DOHH2 (cell line): ENCODE data around the gene DES.

Source experiments
- H3F3A ChIP-seq: fragments of 200-600 bp; sonication (generic), shearing (Covaris generic); 2 replicates; pipeline ENCODE4 v1.6.0; 2016; ENCODE audit warnings: antibody characterized with exemption, mild to moderate bottlenecking; ENCODE audit not compliant: control insufficient read depth, insufficient read depth
- H3K27ac ChIP-seq: fragments of 200-600 bp; sonication (generic); 2 replicates; pipeline ENCODE4 v1.5.1; 2014; ENCODE audit warnings: low read depth, mild to moderate bottlenecking, low read length, moderate library complexity
- H3K27me3 ChIP-seq: fragments of 200-600 bp; sonication (generic); 2 replicates; pipeline ENCODE4 v1.6.1; 2014; ENCODE audit warnings: mild to moderate bottlenecking, low read length, mixed read lengths; ENCODE audit not compliant: control insufficient read depth
- H3K36me3 ChIP-seq: fragments of 200-600 bp; sonication (generic); 2 replicates; pipeline ENCODE4 v1.6.1; 2014; ENCODE audit warnings: mild to moderate bottlenecking, low read length, moderate library complexity, mixed read lengths; ENCODE audit not compliant: control insufficient read depth
- H3K4me1 ChIP-seq: fragments of 200-600 bp; sonication (generic); 2 replicates; pipeline ENCODE4 v1.6.1; 2014; ENCODE audit warnings: mild to moderate bottlenecking, low read length, mixed read lengths; ENCODE audit not compliant: control insufficient read depth
- H3K4me2 ChIP-seq: fragments of 200-600 bp; sonication (generic); 2 replicates; pipeline ENCODE4 v1.6.0; 2014; ENCODE audit warnings: mild to moderate bottlenecking, low read length, moderate library complexity
- H3K4me3 ChIP-seq: fragments of 200-600 bp; sonication (generic); 2 replicates; pipeline ENCODE4 v1.5.1; 2014; ENCODE audit warnings: mild to moderate bottlenecking, low read length, mixed read lengths
- H3K79me2 ChIP-seq: fragments of 200-600 bp; sonication (generic); 2 replicates; pipeline ENCODE4 v1.6.1; 2014; ENCODE audit warnings: mild to moderate bottlenecking, low read length, mixed read lengths; ENCODE audit not compliant: control insufficient read depth
- H3K9me2 ChIP-seq: fragments of 200-600 bp; sonication (generic); replicated peaks from 2 replicates; pipeline ENCODE4 v1.6.1; 2014; ENCODE audit warnings: mild to moderate bottlenecking, low read length, mixed read lengths; ENCODE audit not compliant: control insufficient read depth
- H3K9me3 ChIP-seq: fragments of 200-600 bp; sonication (generic); 2 replicates; pipeline ENCODE4 v1.6.1; 2014; ENCODE audit warnings: antibody characterized with exemption, low read length, mixed read lengths; ENCODE audit not compliant: control insufficient read depth, insufficient read depth
- H4K20me1 ChIP-seq: fragments of 200-600 bp; sonication (generic); 2 replicates; pipeline ENCODE4 v1.6.0; 2014; ENCODE audit warnings: low read depth, mild to moderate bottlenecking, antibody characterized with exemption, low read length, moderate library complexity; ENCODE audit not compliant: control insufficient read depth, insufficient read depth
- CTCF ChIP-seq: fragments of 200-600 bp; sonication (generic); IDR thresholded peaks from one replicate; pipeline ENCODE4 v1.5.1; 2014; ENCODE audit warnings: antibody characterized with exemption, mild to moderate bottlenecking, low read depth, low read length; ENCODE audit not compliant: poor library complexity, severe bottlenecking
- EZH2phosphoT487 ChIP-seq: fragments of 200-600 bp; sonication (generic); IDR thresholded peaks from 2 replicates; pipeline ENCODE4 v1.6.1; 2017; ENCODE audit warnings: borderline replicate concordance, mild to moderate bottlenecking, antibody characterized with exemption, low read length, moderate library complexity, mixed read lengths

Gene DES

GRCh38 chr2:219384083-219384713, 34.0 kb upstream of the DES start:
- H3K79me2 ChIP-seq: peaks cover 10% of the 10 kb centered on the region
- H3K9me2 ChIP-seq: no peaks in the 10 kb centered on the region
- no peaks in the 10 kb centered on the region for H3F3A ChIP-seq
- peaks cover 16% of the 10 kb centered on the region for H3K4me1 ChIP-seq
- H3K36me3 ChIP-seq: peaks cover 14% of the 10 kb centered on the region
- no peaks in the 10 kb centered on the region for H3K27me3 ChIP-seq
- H3K27ac ChIP-seq: no peak overlapping the region
- no peaks in the 10 kb centered on the region for H3K9me3 ChIP-seq
- no peak overlapping the region for H3K4me2 ChIP-seq
- H3K4me3 ChIP-seq: no peak overlapping the region
- TF ChIP-seq EZH2phosphoT487 (no peak), CTCF (no peak)
- H4K20me1 ChIP-seq: no peaks in the 10 kb centered on the region

DNA sequence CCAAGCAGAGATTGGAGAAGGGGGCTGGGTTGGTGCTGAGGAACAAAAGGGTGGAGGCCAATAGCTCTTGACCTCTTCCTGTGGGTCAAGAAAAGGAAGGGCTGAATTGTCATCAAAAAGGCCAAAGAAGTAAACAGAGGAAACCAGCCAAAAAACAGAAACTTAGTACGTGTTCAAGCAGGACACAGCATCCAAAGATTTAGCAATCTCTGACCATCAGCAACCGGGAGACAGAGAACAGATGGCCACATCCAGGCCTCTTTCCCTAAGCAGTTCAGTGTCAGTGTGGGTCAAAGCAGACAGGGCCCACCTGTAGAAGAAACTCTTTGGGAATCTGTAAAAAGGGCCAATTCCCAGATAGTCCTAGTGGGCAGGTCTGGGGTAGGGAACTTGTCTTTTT, 33.3 kb upstream of the DES start:
- Histone ChIP-seq H3K27me3 (no peaks in the 10 kb centered on the region), H3K9me2 (no peaks in the 10 kb centered on the region), H4K20me1 (no peaks in the 10 kb centered on the region), H3K79me2 (peaks cover 10% of the 10 kb centered on the region), H3F3A (no peaks in the 10 kb centered on the region), H3K36me3 (peaks cover 14% of the 10 kb centered on the region), H3K4me2 (no peak overlapping the region), H3K27ac (no peak overlapping the region), H3K4me3 (no peak overlapping the region), H3K4me1 (peaks cover 16% of the 10 kb centered on the region), H3K9me3 (no peaks in the 10 kb centered on the region)
- TF ChIP-seq CTCF (no peak), EZH2phosphoT487 (no peak)

DNA sequence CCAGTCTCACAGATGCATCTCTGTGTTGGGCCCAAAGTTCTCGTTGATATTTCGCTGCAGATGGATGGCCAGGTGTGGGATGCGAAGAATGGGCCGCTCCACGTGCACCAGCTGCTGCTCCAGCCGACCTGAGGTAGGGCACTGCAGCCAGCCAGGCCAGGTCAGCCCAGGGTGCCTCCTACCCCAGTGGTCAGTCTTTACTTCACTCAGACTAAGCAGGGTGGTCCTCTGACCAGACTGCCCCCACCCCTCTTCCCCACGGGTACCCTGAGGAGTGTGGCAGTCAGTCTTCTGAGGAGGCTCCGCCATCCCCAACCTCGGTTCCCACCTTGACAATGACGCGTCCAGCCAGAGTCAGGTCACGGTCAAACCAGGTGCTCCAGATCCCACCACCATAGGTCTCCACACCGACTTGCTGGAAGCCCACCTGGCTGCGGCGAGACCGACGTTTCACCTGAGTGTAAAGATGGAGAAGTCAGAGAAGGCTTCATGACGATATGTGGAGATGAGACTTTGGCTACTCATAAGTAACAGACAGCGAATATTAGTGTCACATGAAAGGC, 32.1 kb upstream of the DES start:
- H3K27me3 ChIP-seq: no peaks in the 10 kb centered on the region
- no peaks in the 10 kb centered on the region for H4K20me1 ChIP-seq
- no peak overlapping the region for H3K27ac ChIP-seq
- H3F3A ChIP-seq: no peaks in the 10 kb centered on the region
- peak overlapping the region; percentile 85 for H3K4me2 ChIP-seq
- no peaks in the 10 kb centered on the region for H3K9me3 ChIP-seq
- no peak overlapping the region for H3K4me3 ChIP-seq
- peaks cover 14% of the 10 kb centered on the region for H3K36me3 ChIP-seq
- H3K4me1 ChIP-seq: peaks cover 16% of the 10 kb centered on the region
- no peak for TF ChIP-seq CTCF
- TF ChIP-seq EZH2phosphoT487: no peak
- H3K79me2 ChIP-seq: peaks cover 10% of the 10 kb centered on the region
- H3K9me2 ChIP-seq: no peaks in the 10 kb centered on the region
